Esophagus squamous epithelium (tissue), 5 donors: Measurements from ENCODE around the gene FIGLA. TPM values are rescaled to one million over a fixed set of nuclear protein-coding genes. Genes with fewer than 3 reads are reported as not detected.

ENCODE experiments used
- DNase-seq: peaks from one replicate; lab custom pipeline; 2025; lab: John Stamatoyannopoulos, UW
- H3K27ac ChIP-seq, 4 donors: fragments of 200-600 bp; sonication (generic); one replicate each; pipeline ENCODE4 v1.5.1; 2016 to 2019; ENCODE audit warnings: mild to moderate bottlenecking in 1 of 4
- H3K27me3 ChIP-seq, 4 donors: fragments of 200-600 bp; sonication (generic); 1 replicate in 3 of 4; 2 replicates in 1 of 4; pipeline versions ENCODE4 v1.5.1 to v1.6.0; 2017 to 2021; ENCODE audit warnings: antibody characterized with exemption in 1 of 4
- H3K36me3 ChIP-seq, 3 donors: fragments of 200-600 bp; sonication (generic); one replicate each; pipeline ENCODE4 v1.5.1; 2016 to 2019
- H3K4me1 ChIP-seq, 3 donors: fragments of 200-600 bp; sonication (generic); one replicate each; pipeline ENCODE4 v1.5.1; 2017 to 2019
- H3K4me3 ChIP-seq, 4 donors: fragments of 200-600 bp; sonication (generic); 1 replicate in 3 of 4; 2 replicates in 1 of 4; pipeline ENCODE4 v1.5.1; 2016 to 2019; ENCODE audit warnings: mild to moderate bottlenecking in 2 of 4, moderate library complexity in 1 of 4
- H3K9me3 ChIP-seq, 3 donors: fragments of 200-600 bp; sonication (generic); one replicate each; pipeline ENCODE4 v1.5.1; 2016 to 2019
- POLR2A ChIP-seq, 4 donors: fragments of 450-650 bp; IDR thresholded peaks; one replicate each; pipeline ENCODE4 v1.6.1; 2017; ENCODE audit warnings: antibody characterized with exemption in 4 of 4, mild to moderate bottlenecking in 4 of 4, moderate library complexity in 3 of 4
- WGBS, 2 donors: methylation state at CpG; one replicate each; pipeline ENCODE4 v1.1.5; 2018; 5-methylcytosine and 5-hydroxymethylcytosine counted together
- intact Hi-C: fragments of 100-400 bp; cut with DNase I; formaldehyde crosslinking; loops from one replicate; pipeline ENCODE4 v1.15.0; 2022
- total RNA-seq, 4 donors: library from RNA; depleted of rRNA; stranded (reverse); fragments of >200 nt; gene quantifications; one replicate each; pipeline ENCODE4 v1.1.0, GENCODE V29; 2016
- TF ChIP-seq, protein P1 (sequence below), 6 experiments: fragments of 450-650 bp in 4 of 6; fragments of 200-600 bp in 2 of 6; sonication (generic) in 2 of 6; IDR thresholded peaks; one replicate each; pipeline ENCODE4 v1.5.1; 2016 to 2019; ENCODE audit warnings: antibody characterized with exemption in 6 of 6, mild to moderate bottlenecking in 4 of 6, moderate library complexity in 4 of 6
- donor health status: DM: yes; HTN: yes; CAD: no.

Gene FIGLA
- total RNA-seq, 4 donors from 2014 or later, result not detected

DNA sequence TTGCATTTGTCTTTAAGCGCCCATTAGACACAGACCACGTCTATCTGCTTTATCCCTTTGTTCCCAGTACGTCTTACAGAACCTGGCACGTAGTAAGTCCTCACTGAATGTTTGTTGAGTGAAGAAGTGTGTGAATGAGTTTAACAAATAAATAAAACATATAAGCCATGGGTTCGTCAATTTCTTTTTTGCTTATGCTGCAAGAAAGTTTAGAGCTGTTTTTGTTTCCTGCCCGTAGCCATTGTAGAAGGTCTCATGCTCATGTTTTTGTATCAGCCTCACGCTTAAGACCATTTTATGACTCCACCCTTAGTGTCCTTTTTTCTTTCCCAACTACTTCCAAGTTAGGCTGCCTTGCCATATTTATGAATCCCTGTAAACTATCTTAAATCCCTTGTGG is 24.9 kb downstream of the FIGLA start:
- no peak for TF ChIP-seq POLR2A (IDR thresholded peaks at IDR 0.05)
- WGBS, 2 donors, result 80 to 86% methylated on average over 7 of the region's 7 CpGs

DNA sequence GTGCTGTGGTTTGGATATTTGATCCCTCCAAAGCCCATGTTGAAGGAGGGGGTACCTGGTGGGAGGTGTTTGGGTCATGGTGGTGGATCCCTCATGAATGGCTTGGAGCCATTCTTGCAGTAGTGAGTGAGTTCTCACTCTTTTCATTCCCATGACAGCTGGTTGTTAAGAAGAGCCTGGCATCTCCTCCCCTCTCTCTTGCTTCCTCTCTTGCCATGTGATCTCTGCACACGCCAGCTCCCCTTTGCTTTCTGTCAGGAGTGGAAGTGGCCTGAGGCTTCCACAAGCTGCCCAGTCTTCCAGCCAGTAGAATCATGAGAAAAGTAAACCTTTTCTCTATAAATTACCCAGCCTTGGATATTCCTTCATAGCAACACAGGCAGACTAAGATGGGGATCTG is 31.0 kb downstream of the FIGLA start:
- intact Hi-C loops, result no loop called here
- Histone ChIP-seq H3K27me3 (peaks cover 0 to 79% (median 0%) of the 10 kb centered on the region in 4 donors), H3K4me3 (no peak overlapping the region), H3K9me3 (no peaks in the 10 kb centered on the region), H3K4me1 (no peaks in the 10 kb centered on the region), H3K27ac (no peak overlapping the region), H3K36me3 (no peaks in the 10 kb centered on the region)
- TF ChIP-seq POLR2A (IDR thresholded peaks at IDR 0.05), result no peak
- TF ChIP-seq, protein P1, sequence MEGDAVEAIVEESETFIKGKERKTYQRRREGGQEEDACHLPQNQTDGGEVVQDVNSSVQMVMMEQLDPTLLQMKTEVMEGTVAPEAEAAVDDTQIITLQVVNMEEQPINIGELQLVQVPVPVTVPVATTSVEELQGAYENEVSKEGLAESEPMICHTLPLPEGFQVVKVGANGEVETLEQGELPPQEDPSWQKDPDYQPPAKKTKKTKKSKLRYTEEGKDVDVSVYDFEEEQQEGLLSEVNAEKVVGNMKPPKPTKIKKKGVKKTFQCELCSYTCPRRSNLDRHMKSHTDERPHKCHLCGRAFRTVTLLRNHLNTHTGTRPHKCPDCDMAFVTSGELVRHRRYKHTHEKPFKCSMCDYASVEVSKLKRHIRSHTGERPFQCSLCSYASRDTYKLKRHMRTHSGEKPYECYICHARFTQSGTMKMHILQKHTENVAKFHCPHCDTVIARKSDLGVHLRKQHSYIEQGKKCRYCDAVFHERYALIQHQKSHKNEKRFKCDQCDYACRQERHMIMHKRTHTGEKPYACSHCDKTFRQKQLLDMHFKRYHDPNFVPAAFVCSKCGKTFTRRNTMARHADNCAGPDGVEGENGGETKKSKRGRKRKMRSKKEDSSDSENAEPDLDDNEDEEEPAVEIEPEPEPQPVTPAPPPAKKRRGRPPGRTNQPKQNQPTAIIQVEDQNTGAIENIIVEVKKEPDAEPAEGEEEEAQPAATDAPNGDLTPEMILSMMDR (IDR thresholded peaks at IDR 0.05), result no peak
- WGBS, 2 donors, result 27 to 100% methylated on average over 1 of the region's 1 CpG
- no peak for DNase-seq

More for the DNA sequence above, 24.9 kb downstream of the FIGLA start:
- Histone ChIP-seq H3K4me3 (no peak overlapping the region), H3K27me3 (peaks cover 0 to 87% (median 14%) of the 10 kb centered on the region in 4 donors), H3K9me3 (no peaks in the 10 kb centered on the region), H3K36me3 (no peaks in the 10 kb centered on the region), H3K4me1 (peaks cover 10 to 17% (median 15%) of the 10 kb centered on the region in 3 donors), H3K27ac (no peak overlapping the region)
- DNase-seq, result no peak
- intact Hi-C loops, result no loop called here

DNA sequence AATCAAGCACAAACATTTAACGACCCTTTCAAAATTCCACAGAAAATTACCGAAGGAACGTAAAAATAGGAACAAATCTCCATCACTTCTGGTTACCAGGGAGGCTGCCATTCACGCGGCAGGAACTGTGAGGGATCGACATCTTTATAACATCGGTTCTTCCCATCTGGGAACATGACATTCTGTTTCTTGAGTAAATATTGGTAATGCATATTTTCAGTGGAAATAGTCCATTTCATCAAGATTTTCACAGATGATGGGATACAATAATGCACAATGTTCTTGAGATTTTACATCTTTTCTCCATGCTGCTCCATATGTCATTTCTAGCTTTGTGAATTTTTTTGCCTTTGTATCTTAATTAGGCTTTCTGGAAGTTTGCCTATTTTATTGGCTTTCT is 32.5 kb downstream of the FIGLA start:
- no peak overlapping the region for H3K4me3 ChIP-seq
- H3K9me3 ChIP-seq, result no peaks in the 10 kb centered on the region
- H3K27me3 ChIP-seq, result peaks cover 0 to 79% (median 0%) of the 10 kb centered on the region in 4 donors
- 92 to 95% methylated on average over 7 of the region's 7 CpGs for WGBS, 2 donors
- H3K36me3 ChIP-seq, result no peaks in the 10 kb centered on the region
- H3K4me1 ChIP-seq, result no peaks in the 10 kb centered on the region
- TF ChIP-seq, protein P1 (IDR thresholded peaks at IDR 0.05), result no peak
- TF ChIP-seq POLR2A (IDR thresholded peaks at IDR 0.05), result no peak
- intact Hi-C loops, result no loop called here
- no peak overlapping the region for H3K27ac ChIP-seq
- DNase-seq, result no peak

DNA sequence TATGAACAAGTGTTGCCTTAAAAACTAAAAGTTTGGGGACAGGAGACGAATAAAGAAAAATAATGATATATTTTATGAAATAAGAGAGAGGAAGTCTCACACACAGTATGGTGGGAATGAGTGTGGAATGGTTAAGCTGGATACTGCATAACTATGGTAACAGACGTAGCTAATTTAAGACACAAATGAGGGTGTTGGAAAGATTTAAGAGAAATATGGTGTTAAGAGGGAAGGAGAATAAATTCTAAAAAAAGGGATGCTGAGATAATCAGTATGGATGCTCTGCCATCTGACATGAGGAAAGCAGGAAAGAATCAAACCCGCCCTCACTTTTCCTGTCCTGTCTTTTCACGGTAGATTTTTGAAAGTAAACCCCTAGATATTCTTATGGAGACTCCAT is 33.1 kb downstream of the FIGLA start:
- WGBS, 2 donors, result 74 to 81% methylated on average over 4 of the region's 4 CpGs
- Histone ChIP-seq H3K4me3 (no peak overlapping the region), H3K36me3 (no peaks in the 10 kb centered on the region), H3K9me3 (no peaks in the 10 kb centered on the region), H3K4me1 (no peaks in the 10 kb centered on the region), H3K27ac (no peak overlapping the region), H3K27me3 (peaks cover 0 to 79% (median 0%) of the 10 kb centered on the region in 4 donors)
- TF ChIP-seq POLR2A (IDR thresholded peaks at IDR 0.05), result no peak
- TF ChIP-seq, protein P1 (IDR thresholded peaks at IDR 0.05), result no peak
- intact Hi-C loops, result no loop called here
- no peak for DNase-seq

DNA sequence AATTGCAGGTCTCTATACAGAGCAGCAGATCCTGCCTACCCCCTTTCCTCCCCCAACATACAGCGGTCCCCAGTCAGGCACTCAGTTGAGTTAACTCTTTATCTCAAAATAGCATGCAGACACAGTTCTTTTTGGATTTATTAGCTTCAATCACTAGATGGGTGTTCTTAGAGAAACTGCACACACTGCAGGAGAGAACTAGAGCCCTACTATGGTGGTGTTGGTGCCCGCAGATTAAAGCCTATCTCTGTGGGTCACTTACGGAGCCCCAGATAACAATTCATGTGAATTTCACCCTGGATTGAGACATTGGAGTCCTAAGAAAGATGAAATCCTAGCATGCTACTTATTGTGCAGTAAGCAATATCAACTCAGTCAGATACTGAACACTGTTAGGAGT is 34.3 kb downstream of the FIGLA start:
- Histone ChIP-seq H3K9me3 (no peaks in the 10 kb centered on the region), H3K27me3 (peaks cover 0 to 71% (median 0%) of the 10 kb centered on the region in 4 donors), H3K4me1 (no peaks in the 10 kb centered on the region), H3K4me3 (no peak overlapping the region), H3K27ac (no peak overlapping the region), H3K36me3 (no peaks in the 10 kb centered on the region)
- WGBS, 2 donors, result 88 to 96% methylated on average over 3 of the region's 3 CpGs
- TF ChIP-seq, protein P1 (IDR thresholded peaks at IDR 0.05), result no peak
- TF ChIP-seq POLR2A (IDR thresholded peaks at IDR 0.05), result no peak
- intact Hi-C loops, result no loop called here
- DNase-seq, result no peak

DNA sequence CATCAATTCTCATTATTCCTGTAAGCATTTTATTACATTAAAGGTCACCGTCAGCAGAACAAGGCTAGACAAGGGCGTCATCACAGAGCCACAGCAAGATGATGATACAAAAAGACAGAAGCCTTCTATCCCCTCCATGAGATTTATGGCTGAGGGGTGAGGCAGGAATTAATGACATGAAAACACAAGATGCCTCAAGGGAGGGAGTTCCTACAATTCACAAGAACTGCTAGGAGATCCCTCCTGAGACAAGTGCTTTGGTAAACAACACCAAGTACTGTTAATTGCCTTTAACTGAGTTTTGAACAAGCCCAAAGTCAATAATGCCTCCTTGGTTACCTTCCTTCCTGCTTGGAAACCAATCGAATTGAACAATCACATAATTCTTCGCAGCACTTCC is 36.5 kb downstream of the FIGLA start:
- no peak for DNase-seq
- WGBS, 2 donors, result 63 to 81% methylated on average over 4 of the region's 4 CpGs
- Histone ChIP-seq H3K27ac (no peak overlapping the region), H3K4me1 (no peaks in the 10 kb centered on the region), H3K36me3 (no peaks in the 10 kb centered on the region), H3K9me3 (no peaks in the 10 kb centered on the region), H3K27me3 (peaks cover 0 to 71% (median 0%) of the 10 kb centered on the region in 4 donors), H3K4me3 (no peak overlapping the region)
- TF ChIP-seq, protein P1 (IDR thresholded peaks at IDR 0.05), result no peak
- TF ChIP-seq POLR2A (IDR thresholded peaks at IDR 0.05), result no peak
- intact Hi-C loops, result no loop called here
